Peyer's patch (tissue), 4 donors: Measurements from ENCODE around the gene PRPF4.

Experiments used
- CTCF ChIP-seq, 6 experiments: fragments of 450-650 bp in 4 of 6; fragments of 200-600 bp in 2 of 6; sonication (generic) in 1 of 6; IDR thresholded peaks; one replicate each; pipeline ENCODE4 v1.5.1; 2017 to 2019; ENCODE audit warnings: antibody characterized with exemption in 6 of 6, mild to moderate bottlenecking in 3 of 6, moderate library complexity in 1 of 6
- POLR2A ChIP-seq, 2 donors: fragments of 450-650 bp; IDR thresholded peaks; one replicate each; pipeline ENCODE4 v1.5.1; 2017; ENCODE audit warnings: antibody characterized with exemption in 2 of 2, mild to moderate bottlenecking in 2 of 2, moderate library complexity in 2 of 2

DNA sequence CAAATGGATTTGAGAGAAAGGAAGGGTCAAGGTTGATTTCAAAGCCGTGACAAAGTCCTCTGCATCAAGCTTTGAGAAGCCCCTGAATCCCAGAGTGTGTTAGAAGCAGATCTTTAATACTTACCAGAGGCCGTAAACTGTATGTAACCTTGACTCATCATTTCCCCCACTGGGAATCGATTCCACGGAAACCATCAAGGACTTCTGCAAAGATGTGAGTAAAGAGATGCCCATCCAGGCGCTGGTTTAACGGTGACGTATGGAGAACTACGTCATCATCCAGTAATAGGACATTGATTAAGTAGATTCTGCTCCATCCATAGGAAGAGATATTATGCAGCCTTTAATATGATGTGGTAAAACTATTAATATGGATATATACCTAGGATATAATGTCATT is 26.1 kb downstream of the PRPF4 start:
- TF ChIP-seq CTCF (IDR thresholded peaks at IDR 0.05), result no peak
- no peak for TF ChIP-seq POLR2A (IDR thresholded peaks at IDR 0.05)
